GM21786 (cell line): Measurements from ENCODE around the gene ITGB3BP.
"Not testable (repeated sequence)": the region's sequence is repeated elsewhere in the genome, so short reads cannot be mapped to it uniquely, and the experiment has no call there.

Experiments used
- ATAC-seq: cut with Tn5 transposase; IDR thresholded peaks from one replicate; pipeline ENCODE4 v1.9.1; 2021; ENCODE audit not compliant: unreplicated experiment

ITGB3BP gene

DNA sequence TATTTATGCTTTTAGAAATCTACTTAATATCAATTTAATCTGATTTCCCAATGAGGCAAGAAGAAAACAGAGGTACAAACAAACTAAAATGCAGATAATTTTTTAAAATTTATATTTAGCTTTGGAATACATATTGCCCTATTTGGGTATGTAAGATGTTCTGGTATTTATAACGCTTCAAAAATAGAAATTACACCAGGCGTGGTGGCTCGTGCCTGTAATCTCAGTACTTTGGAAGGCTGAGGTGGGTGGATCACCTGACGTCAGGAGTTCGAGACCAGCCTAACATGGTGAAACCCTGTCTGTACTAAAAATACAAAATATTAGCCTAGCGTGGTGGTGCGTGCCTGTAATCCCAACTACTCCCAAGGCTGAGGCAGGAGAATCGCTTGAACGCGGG lies 13.3 kb downstream of the ITGB3BP start:
- no peak for ATAC-seq

DNA sequence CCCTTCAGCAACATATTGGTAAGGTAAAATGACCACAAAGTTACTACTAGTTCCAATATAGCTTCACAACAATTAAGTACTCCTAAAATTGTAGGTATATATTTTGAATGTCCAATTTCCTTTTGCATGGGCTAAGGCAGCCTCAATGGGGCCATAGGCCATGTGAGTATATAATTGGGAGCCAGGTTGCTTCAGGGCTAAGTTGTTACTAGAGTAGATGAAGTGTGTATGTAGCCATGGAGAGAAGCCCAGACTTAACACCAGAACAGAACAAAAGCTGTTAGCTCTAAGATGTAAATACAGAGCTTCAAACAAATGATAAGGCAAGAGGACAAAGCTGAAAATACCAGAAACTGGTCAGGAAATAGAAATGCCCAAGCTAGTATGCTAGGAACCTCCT lies 16.2 kb downstream of the ITGB3BP start:
- ATAC-seq, result no peak

DNA sequence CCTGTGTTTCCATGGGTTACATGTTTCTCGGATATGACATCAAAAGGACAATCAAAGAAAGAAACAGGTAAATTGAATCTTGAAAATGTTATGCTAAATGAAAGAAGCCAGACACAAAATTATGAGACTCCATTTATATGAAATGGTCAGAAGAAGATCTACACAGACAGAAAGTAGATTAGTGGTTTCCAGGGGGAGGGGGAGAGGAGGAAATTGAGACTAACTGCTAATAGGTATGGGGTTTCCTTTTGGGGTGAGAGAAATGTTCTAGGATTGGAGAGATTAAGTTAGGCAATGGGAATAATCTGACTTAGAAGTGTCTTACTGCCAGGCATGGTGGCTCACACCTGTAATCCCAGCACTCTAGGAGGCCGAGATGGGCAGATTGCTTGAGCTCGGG lies 21.8 kb downstream of the ITGB3BP start:
- ATAC-seq, result no peak

DNA sequence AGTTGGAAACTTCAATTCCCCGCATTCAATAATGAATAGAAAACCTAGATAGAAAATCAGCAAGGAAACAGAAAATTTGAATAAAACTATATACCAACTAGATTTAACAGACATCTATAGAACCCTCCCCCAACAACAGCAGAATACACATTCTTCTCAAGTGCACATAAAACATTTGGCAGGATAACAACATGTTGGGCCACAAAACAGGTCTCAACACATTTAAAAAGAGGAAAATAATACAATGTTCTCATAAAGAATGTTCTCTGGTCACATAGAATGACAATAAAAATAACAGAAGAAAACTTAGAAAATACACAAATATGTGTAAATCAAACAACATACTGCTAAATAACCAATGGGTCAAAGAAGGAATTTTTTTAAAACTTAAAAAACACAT lies 24.9 kb downstream of the ITGB3BP start:
- ATAC-seq, result no peak

DNA sequence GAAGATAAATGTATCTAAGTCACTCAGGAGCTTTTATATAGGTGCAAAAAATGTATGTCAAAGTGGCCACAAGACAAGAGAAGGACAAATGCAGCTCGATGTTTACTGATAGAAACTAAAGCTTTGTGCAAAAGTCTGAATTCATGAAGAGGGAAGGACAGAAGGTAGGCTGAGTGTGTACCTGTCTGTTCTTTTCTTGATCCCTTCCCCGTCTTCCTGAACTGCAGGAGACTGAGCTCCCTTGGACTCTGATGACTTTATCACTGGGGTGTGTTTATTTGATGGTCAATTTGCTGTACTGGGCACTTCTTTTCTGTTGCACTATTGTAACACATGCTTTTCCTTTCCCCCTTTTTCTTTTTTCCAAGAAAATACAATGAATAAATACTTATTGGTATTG lies 25.4 kb downstream of the ITGB3BP start:
- no peak for ATAC-seq

DNA sequence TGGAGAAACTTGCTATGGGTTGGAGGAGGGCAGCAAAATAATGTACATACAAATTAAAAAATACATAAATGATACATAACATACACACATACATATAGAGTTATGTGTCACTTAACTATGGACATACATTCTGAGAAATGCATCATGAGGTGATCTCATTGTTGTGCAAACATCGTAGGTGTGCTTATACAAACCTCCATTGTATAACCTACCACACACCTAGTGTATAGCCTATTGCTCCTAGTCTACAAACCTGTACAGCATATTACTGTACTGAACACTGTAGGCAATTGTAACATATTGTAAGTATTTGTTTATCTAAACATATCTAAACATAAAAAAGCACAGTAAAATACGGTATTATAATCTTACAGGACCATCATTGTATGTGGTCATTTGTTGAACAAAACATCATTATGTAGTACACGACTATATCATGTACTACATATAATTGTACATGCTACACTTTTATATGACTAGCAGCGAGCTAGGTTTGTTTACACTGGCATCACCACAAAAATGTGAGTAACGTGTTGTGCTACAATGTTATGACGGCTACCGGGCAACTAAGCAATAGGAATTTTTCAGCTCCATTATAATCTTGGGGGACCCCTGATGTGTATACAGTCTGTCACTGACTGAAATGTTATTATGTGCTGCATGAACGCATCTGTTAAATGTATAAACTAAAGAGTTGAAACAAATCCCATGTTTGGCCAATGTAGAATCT lies 35.5 kb downstream of the ITGB3BP start:
- no peak for ATAC-seq

DNA sequence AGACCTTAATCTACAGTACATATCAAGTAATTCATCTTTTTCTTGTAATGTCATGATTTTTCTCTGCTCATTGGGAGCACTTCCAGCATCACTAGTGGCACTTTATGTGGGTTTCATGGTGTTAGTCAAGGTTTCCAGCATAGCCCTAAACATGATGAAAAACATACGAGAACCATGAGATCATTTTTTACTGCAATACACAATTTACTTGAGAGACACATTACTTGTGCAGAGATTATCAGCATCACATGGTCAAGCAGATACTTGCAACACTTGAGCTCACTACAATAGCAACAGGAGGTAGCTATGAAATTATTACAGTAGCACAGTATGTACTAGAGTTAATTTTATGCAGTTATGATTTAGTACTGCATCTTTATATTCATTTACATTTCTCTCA lies 36.4 kb downstream of the ITGB3BP start:
- ATAC-seq, result no peak

DNA sequence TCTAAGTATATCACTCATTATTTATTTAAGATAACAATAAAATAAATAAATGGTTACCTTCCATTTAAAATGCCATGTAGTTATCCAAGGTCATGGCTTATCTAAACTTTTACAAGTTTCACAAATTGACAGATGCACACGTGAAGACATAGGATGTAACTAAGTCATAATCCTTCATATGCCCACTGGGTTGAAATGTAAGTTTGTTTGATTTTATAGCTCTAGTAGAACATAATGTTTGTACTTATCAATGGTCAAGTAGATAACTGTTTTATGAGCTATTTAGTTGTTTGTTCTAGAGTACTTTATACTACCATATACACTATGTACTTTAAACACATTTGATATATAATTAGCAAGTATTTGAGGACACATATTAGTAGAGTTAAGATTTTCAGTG lies 43.0 kb downstream of the ITGB3BP start:
- ATAC-seq, result no peak

DNA sequence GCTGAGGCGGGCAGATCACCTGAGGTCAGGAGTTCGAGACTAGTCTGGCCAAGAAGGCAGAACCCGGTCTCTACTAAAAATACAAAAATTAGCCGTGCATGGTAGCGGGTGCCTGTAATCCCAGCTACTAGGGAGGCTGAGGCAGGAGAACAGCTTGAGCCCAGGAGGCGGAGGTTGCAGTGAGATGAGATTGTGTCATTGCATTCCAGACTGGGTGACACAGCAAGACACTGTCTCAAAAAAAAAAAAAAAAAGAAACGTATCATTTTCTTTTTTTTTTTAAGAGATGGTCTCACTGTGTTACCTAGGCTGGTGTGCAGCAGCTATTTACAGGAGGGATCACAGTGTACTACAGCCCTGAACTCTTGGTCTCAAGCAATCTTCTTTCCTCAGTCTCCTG lies 47.3 kb downstream of the ITGB3BP start:
- ATAC-seq, result no peak

DNA sequence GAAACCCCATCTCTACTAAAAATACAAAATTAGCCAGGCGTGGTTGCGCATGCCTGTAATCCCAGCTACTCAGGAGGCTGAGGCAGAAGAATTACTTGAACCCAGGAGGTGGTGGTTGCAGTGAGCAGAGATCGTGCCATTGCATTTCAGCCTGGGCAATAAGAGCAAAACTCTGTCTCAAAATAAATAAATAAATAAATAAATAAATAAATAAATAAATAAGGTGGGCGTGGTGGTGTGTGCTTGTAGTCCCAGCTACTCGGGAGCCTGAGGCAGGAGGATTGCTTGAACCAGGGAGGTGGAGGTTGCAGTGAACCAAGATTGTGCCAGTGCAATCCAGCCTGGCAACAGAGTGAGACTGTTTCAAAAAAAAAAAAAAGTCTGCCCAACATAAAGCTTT lies 54.3 kb downstream of the ITGB3BP start:
- ATAC-seq, result not testable (repeated sequence)

DNA sequence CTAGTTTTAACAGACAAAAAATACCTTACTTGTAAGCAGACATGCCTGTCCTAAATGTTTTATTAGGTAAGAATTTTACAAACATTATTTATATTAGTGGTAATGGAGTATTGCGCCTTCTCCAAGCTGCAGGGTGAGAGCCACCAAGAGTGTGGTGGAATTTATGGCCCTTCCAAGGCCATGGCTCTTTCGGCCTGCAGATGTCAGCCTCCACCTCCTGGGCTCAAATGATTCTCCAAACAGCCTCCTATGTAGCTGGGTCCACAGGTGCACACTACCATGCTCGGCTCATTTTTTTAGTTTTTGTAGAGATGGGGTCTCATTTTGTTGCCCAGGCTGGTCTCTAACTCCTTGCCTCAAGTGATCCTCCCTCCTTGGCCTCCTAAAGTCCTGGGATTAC lies 56.3 kb downstream of the ITGB3BP start:
- no peak for ATAC-seq

DNA sequence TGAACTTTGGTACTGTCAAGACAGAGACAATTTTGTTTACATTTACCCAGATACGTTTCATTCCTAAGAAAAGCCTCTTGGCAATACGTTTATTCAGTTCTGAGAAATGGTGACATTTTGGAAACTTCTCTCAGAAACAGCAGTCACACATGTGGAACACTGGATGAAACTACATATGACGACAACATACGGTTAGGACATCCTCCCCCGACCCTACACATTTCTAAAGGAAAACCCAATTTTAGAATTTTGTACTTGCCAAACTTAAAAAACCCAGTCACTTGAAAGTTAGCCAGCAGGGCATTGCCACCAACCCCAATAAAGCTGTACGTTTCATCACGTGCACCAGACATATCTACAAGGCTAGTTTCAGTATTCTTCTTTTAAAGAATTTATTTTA lies 56.8 kb downstream of the ITGB3BP start:
- ATAC-seq, result no peak

DNA sequence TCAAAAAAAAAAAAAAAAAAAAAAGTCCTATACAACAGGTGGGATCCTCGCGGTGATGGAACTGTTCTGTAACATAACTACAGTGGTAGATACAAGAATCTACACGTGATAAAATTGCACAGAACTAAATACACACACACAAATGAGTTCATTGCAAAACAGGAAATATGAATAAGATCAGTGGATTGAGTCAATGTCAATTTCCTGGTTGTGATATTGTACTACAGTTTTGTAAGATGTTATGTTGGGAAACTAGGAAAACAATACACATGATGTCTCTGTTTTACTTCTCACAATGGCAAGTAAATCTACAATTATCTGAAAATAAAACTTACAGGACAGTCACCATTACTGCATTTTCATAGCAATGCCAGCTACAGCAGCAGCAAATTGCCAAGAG lies 59.8 kb downstream of the ITGB3BP start:
- ATAC-seq, result no peak

DNA sequence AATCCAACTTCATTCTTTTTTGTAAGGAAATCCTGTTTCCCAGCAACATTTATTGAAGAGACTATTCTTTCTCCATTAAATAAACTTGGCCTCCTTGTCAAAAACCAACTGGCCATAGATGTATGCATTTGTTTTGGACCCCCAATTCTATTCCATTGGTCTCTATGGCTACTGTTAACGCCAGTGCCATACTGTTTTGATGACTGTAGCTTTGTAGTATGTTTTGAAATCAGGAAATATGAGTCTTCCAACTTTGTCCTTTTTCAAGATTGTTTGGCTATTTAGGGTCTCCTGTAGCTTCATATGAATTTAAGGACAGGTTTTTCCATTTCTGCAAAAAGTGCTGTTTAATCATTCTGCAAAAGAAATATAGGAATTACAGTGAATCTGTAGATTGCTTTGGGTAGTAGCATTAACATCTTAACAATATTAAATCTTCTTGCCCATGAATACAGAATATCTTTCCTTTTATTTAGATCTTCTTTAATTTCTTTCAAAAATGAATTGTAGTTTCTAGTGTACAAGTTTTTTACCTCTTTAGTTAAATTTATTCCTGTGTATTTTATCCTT lies 61.3 kb downstream of the ITGB3BP start:
- ATAC-seq, result no peak

DNA sequence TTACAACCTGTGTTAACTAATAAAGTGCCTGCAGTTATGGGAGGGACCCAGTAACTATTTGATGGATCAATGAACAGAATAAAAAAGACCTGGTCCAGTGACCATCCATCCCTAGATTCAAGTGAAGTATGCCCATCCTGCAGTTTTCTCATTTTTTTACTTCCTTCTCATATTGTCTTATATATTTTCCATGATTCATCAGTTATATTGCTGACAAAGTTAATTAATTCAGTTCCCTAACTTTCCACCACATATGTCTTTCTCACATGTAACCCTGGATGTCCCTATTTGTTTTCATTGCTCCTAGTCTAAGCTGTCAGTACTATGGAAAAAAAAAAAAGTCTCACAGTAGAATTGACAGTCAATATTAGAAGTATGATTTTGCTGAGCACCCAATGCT lies 64.3 kb downstream of the ITGB3BP start:
- ATAC-seq, result no peak

DNA sequence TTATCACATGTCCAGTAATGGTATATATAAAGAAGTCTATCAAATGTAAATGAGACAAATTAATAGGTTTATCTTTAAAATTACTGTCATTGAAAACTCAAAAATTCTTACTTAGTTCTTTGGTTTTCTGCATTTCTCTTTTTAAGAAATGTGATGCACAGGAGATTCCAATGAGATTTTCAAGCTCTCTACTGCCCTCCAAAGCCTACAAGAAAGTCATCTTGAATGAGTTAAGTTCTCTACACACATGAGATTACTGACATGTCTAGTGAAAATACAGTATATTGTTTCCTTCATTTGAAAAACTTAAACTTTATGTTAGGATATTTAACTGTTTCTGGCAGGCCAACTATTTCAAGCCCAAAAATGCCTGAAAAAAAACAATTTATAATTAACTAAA lies 68.8 kb downstream of the ITGB3BP start:
- no peak for ATAC-seq

DNA sequence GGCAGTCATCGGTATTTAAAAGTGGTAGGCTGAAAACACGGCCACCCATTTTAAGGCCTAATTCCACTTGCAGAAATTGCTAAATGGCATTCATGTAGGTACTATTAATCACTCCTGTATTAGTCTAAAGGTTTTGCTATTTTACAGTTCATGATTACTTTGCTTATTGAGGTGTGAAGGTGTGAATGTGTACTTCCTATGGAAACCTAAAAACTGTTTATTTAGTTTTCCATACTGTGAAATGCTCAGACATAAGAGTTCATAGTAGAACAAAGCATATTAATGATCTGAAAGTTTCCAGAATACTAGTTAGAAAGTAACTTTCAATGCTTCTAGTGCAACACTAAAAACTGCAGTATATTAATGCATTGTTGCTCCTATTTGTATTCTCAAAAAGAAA lies 69.8 kb downstream of the ITGB3BP start:
- ATAC-seq, result no peak

DNA sequence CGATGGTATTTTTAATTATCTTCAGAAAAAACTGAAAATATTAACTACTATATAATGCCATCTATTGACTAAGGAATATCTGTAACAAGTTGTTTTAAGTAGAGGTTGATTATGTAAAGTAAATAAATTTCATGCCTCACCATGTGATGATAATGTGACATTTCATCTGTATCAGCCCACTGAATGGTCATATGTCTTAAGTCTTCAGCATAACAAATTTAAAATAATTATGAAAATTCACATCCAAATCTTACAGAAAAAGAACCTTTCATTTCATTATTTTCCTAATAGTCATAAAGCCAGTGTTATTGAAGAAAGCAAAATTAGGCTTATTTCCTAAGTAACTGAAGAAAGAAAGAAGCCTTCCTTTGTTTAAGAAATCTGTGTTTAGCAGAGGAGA lies 72.6 kb downstream of the ITGB3BP start:
- ATAC-seq, result no peak

DNA sequence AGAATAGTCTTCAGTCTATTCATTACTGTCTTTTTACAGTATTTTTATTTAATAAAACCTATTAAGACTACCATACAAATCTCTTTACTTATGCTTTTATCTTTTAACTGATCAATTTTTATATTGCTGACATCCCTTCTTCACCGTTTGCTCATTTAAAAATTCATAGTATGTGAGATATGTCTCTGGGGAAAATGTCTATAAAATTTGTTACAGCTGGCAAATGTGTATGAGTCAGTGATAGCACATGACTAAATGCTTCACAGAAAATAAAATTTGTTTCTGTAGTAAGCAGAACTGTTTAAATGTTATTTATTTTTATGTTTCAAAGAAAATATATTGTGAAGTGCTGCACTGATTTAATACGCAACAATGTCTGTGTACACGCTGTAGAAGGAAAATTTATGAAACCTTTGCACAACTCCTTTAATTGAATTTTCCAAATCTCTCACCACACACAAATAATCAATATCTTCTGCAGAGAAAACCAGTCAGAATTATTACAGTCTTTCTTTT lies 74.2 kb downstream of the ITGB3BP start:
- ATAC-seq, result no peak

DNA sequence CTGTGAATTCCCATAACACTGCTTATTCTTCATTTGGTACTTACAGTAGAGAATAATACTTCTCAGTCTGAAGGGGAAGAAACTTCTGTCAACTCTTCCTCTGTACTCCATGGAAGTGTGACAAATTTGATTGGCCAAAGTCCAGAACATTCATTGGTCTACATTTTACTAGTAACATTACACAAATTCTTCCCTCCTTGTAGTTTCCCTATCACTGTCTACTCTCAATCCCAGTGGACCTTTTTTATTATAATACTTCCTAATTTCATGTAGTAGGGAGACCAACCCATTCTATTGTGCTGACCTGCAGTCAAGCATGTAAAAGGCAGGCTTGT lies 80.9 kb downstream of the ITGB3BP start:
- no peak for ATAC-seq

DNA sequence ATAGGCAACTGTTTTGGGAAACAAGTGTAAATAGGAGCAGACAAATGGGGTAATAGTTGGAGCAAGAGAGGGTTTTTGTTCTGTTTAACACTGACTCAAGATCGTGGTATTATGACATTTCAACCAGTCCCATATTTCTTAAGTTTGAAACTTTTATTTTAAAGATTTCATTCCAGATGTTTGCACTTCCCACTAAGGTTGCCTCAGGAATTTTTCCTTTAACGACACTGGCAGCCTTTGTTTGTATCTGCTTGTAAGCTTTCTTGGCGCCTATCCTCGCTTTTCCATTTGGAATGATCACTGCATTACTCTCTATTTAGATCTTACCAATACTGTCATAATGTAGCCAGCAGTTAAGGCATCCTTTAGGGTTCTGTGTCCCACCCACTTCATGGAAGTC lies 87.9 kb downstream of the ITGB3BP start:
- ATAC-seq, result no peak

DNA sequence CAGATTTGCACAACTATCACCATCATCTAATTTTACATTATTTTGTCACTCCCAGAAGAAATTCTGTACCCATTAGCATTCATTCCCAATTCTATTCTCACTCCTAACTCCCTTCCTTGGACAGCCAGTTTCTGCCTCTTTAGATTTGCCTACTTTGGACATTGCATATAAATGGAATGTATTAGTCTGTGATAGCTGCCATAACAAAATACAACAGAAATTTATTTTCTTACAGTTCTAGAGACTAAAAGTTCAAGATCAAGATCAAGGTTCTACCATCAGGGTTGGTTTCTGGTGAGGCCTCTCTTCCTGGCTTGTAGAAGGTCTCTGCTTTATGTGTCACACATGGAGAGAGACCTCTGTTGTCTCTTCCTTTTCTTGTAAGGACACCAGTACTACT lies 93.7 kb downstream of the ITGB3BP start:
- no peak for ATAC-seq

DNA sequence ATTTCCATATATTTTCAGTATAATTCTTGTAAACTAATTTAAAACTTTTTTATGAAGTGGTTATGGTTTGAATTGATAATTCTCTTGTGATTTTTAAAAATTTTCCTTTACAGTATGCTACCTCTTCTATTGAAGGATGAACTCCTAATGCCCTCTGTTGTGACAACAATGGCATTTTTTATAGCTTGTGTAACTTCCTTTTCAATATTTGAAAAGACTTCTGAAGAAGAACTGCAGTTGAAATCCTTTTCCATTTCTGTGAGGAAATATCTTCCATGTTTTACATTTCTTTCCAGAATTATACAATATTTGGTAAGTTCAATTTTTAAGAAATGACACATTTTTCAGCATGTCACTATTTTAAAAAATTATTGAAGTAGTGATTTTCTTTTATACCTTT lies 94.2 kb downstream of the ITGB3BP start:
- no peak for ATAC-seq
